HG03460 (cell line): ENCODE data around the gene TNPO2.
"Not testable (repeated sequence)": the region's sequence is repeated elsewhere in the genome, so short reads cannot be mapped to it uniquely, and the experiment has no call there.

Experiments used
- ATAC-seq: cut with Tn5 transposase; IDR thresholded peaks from one replicate; pipeline ENCODE4 v1.9.1; 2021; ENCODE audit not compliant: unreplicated experiment

The TNPO2 gene

DNA sequence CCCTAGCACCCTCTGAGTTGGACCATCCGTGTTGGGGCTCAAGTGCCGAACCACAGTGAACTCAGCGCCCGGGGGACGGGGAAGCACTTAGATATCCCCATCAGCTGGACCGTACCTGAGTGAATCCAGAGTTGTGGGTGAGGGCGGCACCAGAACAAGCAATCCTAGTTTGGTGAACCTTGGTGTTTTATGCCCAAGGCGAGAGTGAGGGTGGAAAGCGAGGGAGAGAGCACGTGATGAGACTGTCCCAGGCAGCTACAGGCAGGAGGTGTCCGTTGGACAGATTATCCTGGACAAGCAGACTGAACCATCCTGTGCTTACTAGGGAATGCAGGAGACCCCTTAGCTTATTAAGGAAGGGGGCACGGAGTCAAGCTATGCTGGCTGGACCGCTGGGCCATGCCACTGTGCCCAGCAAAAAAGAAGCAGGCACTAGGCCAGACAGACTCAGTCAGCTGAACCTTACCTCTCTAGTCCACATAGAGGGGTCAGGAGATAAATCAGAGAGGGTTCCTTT lies 14.2 kb upstream of the TNPO2 start:
- no peak for ATAC-seq

DNA sequence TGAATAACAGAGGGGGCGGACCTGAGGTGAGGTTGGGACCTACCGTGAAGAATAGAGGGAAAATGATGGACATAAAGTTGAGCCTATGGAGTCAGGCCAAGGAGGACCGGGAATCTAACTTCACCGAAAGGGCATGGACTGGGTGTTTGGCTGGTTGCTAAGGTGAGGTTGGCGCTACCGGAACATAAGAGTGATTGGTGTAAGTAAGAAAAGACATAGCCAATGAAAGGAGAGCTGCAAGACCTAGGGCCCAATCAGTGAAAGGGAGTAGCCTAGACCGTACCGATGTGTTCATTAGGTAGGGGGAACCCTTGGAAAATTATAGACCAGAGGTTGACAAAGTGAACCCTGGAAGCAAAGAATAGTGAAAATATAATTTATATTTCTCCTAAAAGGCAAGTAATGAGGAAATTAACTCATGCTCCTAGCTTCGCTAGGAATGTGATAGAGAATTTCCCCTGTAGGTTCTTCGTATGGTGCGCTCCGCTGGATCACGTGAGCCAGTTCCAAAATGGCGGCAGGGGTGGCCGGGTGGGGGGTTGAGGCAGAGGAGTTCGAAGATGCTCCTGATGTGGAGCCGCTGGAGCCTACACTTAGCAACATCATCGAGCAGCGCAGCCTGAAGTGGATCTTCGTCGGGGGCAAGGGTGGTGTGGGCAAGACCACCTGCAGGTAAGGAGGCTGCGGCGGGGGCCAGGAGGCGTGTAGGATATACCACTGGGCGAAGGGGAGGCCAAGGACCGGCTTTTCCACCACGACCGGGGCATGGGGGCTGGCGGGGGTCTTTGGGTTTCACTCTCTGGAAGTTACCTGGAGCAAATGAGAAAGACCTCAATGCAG lies 13.5 kb upstream of the TNPO2 start, which contains the start of gene GET3:
Gene GET3, plus strand, starts transcription at position 503 of the 840 bp plus-strand sequence. Its CDS starts 9 bp downstream, at position 512.
- ATAC-seq = peak; percentile 67

DNA sequence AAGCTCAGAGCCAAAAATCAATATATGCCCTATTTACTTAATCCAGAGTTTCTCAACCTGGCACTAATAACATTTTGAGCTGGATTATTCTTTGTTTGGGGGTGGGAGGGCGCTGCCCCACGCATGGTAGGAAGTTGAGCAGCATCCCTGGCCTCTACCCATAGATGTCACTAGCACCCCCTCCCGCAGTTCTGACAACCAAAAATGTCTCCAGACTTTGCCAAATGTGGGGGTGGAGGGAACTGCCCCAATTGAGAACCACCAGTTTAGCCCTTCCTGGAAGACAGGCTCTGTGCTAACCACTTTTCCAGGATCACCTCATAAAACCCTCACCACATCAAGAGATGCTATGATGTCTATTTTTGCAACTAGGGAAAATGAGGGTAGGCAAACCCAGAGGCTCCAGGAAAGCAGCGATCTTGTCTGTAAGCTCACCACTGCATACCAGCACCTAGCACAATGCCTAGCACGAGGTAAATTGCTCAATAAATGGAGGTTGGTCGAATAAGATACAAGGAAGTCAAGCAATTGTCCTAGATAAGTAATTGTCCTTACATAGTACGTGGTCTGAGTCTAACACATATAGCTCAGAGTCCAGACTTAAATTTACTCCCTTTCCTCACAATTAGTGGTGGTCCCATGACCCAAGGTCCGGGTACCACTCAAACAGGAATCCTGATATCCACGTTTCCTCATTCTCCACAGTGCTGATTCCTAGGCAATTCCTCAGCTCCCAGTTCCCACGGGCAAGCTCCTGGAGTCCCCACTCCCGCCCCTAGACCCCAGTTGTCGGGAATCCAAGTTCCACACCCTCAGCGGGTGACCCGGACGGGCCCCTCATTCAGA lies 9.9 kb upstream of the TNPO2 start:
- ATAC-seq = no peak

DNA sequence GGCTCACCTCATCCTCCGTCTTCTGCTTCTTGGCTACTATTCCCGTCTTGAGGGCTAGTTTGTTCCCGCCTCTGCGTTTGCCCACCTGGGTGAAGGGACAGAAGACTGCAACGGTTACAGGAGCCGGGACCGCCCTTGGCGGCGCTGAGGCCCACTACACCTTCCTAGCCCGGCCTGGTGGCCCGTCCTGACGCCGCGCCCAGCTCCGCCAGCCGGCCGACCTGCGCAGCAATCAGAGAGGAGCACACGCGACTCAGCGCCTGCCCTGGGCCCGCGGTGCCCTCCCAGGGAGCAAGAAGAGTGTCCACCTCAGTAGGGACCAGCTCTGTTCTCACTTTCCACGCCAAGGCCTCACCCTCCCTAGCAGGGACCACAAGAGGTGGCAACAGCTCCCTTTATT lies 7.6 kb upstream of the TNPO2 start:
- ATAC-seq = no peak

DNA sequence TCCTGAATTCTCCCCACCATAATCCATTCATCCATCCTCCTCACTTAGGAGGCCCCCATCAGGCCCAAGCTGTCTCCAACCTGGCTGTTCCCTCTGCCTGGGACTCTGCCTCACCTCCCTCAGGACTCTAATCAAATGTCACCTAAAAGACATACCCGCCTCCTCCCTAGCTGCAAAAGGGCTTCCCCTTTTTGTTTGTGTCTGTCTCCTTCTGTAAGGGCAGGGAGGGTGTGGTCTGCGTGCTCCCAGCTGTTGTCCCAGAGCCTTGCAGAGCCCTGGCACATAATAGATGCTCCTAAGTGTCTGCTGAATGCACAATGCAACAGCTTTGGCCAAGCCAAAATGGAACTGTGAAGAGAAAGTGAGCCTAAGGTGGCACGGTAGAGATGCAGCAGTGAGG lies 6.3 kb upstream of the TNPO2 start:
- no peak for ATAC-seq

DNA sequence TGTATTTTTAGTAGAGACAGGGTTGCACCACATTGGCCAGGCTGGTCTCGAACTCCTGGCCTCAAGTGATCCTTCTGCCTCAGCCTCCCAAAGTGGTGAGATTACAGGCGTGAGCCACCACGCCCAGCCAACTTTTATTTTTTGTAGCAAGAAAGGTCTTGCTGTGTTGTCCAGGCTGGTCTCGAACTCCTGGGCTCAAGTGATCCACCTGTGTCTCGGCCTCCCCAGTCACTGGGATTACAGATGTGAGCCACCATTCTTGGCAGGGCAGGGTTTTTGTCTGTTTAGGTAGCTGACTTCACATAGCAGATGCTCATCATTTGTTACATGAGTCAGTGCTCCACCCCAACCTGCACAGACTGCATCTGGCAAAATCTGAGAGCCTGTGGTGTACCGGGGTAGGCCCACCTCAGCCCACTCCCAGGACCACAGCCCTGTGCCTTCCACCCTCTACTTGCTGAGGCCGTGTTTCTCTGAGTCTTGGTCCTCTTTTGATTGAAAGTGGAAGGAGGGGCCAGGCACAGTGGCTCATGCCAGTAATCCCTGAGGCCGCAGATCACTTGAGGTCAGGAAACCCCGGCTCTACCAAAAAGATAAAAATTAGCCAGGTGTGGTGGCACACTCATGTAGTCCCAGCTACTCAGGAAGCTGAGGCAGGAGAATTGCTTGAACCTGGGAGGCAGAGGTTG lies 4.2 kb upstream of the TNPO2 start:
- no peak for ATAC-seq

DNA sequence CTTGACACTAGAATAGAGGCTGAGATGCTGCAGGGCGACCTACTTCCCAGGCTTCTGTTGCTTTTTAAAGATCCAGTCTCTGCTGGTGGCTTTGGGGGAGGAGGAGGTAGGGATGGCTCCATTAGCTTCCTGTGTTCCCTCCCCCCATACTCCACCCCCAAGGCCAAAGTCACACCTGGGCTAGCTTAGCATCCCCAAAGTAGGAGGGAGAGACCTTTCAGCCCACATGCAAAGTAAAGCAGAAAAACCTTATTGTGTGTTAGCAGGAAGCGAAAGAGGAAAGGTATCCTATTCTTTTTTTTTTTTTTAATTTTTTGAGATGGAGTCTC lies 3.2 kb upstream of the TNPO2 start:
- ATAC-seq = no peak

DNA sequence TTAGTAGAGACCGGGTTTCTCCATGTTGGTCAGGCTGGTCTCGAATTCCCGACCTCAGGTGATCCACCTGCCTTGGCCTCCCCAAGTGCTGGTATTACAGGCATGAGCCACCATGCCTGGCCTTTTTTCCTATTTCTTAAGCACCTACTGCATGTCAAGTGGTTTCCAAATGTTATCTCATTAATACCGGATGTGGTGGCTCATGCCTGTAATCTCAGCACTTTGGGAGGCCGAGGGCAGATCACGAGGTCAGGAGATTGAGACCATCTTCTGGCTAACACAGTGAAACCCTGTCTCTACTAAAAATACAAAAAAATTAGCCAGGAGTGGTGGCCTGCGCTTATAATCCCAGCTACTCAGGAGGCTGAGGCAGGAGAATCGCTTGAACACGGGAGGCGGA lies 1.9 kb upstream of the TNPO2 start:
- not testable (repeated sequence) for ATAC-seq

DNA sequence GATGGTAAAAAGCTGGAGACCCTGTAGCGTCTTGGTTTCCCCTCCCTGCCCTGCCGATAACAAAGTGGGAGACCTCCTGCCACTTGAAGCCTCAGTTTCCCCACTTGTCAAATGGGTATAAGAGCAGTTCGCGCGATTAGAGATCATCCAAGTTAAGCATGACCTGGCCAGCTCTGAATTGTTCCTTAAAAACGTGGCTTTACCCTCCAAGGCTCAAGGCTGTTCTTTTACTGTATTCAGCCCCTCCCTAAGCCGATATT lies 421 bp downstream of the TNPO2 start:
- no peak for ATAC-seq

DNA sequence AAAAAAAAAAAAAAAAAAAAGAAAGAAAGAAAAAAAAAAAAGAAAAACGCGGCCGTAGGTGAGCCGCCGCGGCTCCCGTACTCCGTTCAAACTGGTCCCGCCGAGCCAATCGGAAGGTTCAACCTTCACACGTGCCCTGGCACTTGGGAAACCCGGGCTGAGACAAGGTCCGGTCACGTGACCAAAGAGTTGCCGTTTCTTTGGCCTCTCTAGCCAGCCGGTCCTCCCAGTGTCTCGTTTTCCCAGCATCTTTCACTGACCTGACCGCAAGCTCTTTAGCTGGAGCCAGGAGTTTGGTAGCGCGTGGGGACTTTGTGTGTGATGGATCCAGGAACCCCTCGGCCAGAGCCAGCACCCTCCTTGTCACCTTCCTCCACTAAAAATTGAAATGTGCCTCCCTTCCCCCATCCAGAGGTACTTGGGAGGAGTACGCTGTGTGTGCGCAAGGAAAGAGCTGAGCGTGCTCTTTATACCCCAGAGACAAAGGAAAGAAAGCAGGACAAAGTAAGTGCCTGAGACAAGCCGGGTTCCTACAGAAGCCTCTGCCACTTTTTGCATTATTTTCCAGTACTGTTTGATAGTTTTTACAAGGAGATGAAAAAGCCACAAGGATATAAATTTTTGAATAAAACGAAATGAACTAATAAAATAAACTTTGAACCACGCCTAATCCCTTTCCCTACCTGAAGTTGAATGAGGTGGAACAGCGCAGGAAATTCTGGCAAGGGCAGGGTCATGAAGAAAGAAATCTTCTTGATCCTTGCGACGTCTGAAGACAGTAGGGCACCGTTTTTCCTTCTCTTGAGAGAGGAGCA lies 959 bp downstream of the TNPO2 start:
- ATAC-seq = peak; percentile 80

DNA sequence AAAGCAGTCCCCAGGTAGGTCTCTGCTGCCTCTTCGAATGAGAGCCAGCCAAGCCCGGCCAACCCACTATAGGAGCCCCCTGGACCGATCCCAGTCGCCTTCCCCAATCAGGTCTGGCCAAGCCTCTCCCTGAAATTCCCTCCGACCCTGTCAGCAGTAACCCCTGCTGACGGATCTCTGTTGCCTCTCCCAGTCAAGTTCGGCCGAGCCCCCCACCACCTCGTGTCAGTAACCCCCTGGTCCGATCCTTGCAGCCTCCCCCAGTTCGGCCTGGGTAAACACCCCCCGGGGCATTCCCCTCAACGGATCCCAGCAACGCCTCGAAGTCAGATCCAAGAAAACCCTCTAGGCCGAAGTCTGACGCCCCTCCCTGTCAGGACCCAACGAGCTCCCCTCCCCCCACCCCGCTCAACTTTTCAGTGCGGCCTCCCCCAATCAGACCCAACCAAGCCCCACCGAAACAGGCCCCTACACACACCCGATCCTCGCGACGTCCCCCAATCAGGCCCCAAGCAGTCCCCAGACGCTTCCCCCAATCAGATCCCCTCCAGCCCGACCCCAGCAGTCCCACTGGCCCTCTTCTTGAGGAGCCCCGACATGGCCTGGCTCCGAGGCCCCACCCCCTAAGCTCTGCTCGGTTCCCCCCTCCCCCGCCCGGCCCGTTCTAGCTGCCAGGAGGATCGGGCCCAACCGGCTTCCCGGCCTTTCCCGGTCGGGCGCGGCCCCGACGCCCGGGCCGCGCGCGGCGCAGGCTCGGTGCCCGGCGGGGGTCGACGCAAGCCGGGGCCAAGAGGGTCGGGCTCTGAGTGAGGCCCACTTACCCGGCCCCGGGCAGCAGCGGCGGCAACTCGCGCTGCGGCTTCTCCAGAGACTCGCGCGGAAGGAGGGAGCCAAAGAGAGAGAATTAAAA lies 1.8 kb downstream of the TNPO2 start:
- peak; percentile 32 for ATAC-seq

DNA sequence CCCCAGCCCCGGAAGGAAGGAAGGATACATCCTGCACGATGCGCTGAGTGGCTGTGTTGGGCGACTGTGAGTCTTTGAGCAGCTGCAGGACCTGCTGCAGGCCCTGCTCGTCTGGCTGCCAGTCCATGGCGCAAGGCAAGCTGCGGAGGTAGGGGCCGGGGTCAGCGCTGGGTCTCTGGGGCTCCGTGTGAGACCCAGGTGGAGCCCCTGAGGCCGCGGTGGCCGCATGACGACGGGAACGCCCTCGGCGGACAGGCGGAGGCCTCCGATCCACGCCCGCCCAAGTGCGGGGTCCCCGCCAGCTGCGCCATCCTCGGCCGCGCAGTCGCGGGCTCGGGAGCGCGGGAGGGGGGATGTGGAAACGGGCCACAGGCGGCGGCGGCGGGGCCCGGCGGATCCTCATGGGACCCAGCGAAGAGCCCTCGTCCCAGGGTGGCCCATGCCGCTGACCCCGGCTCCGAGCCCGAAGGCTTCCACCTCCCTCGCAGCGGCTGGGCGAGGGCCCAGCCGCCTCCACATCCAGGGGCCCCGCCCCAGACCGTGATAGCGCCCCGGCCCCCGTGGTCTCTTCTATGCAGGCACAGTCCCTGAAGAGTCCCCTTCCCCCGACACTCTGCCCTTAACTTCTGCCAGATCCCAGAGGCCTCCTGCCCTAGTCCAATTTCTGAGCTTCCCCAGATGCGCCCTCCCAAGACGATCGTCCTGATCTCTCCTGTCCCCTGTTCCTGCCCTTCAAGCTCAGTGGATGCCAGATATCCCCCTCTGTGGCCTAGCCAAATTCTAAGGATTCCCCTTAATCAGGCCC lies 2.7 kb downstream of the TNPO2 start:
- ATAC-seq = no peak

DNA sequence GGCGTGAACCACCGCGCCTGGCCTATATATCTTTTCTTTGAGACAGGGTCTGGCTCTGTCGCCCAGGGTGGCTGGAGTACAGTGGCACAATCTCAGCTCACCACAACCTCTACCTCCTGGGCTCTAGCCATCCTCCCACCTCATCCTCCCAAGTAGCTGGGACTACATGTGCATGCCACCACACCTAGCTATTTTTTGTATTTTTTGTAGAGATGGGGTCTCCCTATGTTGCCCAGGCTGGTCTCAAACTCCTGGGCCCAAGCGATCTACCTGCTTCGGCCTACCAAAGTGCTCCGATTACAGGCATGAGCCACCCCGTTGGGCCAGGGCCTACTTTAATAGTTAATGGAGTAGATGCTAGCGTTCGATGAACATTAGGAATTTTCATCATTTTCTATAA lies 3.4 kb downstream of the TNPO2 start:
- ATAC-seq = no peak

DNA sequence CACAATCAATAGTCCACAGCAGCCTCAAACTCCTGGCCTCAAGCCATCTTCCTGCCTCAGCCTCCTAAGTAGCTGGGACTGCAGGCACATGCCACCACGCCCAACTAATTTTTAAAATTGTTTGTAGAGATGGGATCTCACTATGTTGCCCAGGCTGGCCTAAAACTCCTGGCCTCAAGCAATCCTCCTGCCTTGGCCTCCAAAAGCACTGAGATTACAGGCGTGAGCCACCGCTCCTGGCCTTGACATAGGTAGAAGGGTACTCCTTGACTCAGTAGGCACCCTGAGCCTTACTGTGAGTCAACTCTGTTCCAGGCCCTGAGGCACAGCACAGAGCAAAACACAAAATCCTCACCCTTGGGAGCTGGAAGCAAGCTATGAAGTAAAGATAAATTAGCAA lies 7.8 kb downstream of the TNPO2 start:
- ATAC-seq = no peak

DNA sequence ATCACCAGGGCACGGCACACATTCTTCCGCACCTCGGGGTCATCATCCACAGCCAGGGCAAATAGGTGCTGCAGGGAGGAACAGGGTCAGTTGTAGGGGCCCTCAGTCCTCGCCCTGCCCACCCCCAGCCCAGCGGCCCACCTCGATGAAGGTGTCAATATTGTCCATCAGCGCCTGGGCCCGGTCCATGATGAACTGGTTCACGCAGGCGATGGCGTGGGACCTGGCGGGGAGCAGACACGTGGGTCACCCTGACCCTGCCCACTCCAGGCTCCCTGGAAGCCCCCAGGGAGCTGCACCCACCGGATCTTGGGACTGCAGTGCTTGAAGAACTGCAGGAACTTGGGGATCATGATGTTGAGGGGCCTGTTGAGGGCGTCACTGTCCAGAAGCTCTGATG lies 8.6 kb downstream of the TNPO2 start:
- no peak for ATAC-seq

DNA sequence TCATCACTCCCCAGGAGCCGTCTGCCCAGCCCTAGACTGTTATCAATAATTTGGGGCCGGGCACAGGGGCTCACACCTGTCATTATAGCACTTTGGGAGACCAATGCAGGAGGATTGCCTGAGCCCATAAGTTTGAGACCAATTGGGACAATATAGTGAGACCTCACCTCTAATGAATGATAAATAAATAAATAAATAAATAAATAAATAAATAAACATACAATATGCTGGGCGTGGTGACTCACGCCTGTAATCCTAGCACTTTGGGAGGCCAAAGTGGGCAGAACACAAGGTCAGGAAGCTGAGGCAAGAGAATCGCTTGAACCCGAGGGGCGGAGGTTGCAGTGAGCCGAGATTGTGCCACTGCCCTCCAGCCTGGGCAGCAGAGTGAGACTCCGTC lies 10.4 kb downstream of the TNPO2 start:
- not testable (repeated sequence) for ATAC-seq

DNA sequence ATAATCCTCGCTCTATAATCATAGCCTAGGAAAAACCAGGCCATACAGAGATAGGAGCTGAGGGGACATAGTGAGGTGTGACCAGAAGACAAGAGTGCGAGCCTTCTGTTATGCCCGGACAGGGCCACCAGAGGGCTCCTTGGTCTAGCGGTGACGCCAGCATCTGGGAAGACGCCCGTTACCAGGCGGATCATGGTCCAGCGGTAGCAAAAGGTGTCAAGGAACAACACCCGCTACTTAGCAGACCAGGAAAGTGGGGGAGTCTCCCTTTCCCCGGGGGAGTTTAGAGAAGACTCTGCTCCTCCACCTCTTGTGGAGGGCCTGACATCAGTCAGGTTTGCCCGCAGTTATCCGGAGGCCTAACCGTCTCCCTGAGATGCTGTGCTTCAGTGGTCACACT lies 11.7 kb downstream of the TNPO2 start:
- ATAC-seq = not testable (repeated sequence)

DNA sequence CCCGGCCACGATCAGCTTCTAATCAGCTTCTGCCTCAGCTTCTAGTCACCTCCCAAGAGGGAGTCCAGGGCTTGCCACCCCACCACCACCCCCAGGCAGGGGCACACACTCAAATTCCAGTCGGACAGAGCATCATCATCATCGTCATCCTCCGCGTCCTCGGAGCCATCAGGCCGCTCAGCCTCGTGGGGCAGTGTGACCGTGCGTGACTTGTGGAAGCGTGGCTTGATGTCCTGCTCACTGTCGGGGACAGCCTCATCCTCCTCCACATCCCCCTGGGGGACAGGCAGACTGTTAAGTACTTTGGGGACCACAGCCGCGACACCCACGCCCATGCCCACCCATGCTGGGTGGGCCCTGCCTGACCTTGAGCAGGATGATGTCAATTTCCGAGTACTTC lies 12.5 kb downstream of the TNPO2 start:
- no peak for ATAC-seq

DNA sequence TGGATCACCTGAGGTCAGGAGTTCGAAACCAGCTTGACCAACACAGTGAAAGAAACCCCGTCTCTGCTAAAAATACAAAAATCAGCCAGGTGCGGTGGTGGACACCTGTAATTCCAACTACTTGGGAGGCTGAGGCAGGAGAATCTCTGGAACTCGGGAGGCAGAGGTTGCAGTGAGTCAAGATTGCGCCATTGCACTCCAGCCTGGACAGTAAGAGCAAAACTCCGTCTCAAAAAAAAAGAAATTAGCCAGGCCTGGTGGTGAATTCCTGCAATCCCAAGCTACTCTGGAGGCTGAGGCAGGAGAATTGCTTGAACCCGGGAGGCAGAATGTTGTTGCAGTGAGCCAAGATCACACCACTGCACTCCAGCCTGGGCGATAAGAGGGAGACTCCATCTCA lies 15.1 kb downstream of the TNPO2 start:
- no peak for ATAC-seq
